Skin of body (tissue), 2 donors: ENCODE measurements around the gene ITGA3. TPM values are rescaled to one million over a fixed set of nuclear protein-coding genes. Genes with fewer than 3 reads are reported as not detected.

Experiments
- DNase-seq: peaks from one replicate; lab custom pipeline; 2025; lab: John Stamatoyannopoulos, UW
- total RNA-seq: library from RNA; depleted of rRNA; stranded (reverse); fragments of >200 nt; gene quantifications from one replicate; pipeline ENCODE4 v1.2.3, GENCODE V29; 2014

The ITGA3 gene
- total RNA-seq, 1 donor from 2014 or later: 37.2 TPM

DNA sequence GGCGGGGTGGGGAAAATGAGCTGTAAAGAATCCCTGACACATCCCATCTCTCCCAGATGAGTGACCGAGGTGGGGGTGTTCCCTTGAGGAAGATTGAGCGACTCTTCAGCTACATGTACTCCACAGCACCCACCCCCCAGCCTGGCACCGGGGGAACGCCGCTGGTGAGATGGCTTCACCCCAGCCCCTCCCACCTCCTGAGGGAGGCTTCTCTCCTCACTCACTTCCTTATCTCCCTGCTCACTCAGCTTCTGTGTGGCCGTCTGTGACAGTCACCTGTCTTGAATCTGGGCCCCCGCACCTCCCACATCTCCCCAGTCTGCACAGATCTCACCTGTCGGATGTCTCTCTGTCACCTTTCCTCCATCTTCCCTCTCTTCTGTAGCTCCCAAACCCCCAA is 52.6 kb downstream of the ITGA3 start:
- DNase-seq: no peak

DNA sequence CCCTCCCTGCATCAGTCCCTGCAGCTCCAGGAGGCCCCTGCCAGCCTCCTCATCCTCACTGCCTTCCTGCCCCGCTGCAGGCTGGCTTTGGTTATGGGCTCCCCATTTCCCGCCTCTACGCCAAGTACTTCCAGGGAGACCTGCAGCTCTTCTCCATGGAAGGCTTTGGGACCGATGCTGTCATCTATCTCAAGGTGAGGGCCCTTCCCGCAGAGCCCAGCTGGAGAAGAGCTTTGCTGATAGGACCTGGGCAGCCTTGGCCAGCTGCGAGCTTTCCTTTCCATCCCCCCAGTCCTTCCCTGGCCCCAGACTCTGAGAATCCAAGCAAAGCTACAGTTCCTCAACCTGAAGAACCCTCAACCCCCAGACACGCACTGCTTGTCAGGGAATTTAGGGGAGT is 53.3 kb downstream of the ITGA3 start:
- DNase-seq: no peak

DNA sequence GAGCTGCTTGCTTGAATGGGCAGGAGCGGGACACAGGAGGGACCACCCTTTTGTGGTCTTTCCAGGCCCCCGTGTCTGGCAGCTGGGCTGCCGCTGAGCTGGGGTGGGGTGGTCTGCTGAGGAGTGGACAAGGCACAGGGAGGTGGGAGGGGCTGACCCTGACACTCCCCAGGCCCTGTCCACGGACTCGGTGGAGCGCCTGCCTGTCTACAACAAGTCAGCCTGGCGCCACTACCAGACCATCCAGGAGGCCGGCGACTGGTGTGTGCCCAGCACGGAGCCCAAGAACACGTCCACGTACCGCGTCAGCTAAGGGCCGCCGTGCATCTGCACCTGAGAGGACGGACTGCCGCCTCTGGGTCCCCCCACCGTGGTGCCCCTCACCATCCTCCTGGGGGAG is 53.9 kb downstream of the ITGA3 start:
- no peak for DNase-seq

DNA sequence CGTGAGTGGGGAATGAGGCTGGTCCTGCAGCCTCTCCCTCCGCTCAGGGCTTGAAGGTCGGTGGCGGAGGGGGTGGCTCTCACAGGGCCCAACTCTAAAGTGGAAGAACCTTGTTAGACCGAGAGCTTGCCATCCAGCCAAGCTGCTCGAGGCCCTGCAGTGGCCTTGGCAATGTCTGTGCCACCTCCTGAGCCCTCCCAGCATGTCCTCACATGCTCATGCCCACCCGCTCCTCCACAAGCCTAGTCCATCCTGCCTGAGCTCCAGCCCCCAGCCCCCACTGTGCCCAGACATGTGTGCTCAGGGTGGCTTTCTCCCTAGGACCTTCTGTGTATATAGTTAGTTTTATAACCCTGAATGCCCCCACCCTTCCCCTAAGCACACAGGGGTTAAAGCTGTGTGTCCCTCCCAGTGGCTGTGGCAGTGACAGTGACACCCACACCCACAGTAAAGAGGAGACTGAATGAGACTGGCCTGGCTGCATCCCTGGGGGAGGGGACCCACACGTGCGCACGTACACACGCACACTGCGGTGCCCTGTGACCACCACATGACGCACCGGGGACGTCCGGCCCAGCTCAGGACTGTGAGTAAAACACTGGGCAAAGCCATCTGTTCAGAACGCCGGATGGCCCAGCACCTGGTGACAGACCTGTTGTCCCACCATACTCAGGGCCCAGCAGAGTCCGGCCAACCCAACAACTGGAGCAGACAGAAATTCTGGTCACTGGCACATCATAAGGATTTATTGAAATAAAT is 54.9 kb downstream of the ITGA3 start:
- DNase-seq: no peak

DNA sequence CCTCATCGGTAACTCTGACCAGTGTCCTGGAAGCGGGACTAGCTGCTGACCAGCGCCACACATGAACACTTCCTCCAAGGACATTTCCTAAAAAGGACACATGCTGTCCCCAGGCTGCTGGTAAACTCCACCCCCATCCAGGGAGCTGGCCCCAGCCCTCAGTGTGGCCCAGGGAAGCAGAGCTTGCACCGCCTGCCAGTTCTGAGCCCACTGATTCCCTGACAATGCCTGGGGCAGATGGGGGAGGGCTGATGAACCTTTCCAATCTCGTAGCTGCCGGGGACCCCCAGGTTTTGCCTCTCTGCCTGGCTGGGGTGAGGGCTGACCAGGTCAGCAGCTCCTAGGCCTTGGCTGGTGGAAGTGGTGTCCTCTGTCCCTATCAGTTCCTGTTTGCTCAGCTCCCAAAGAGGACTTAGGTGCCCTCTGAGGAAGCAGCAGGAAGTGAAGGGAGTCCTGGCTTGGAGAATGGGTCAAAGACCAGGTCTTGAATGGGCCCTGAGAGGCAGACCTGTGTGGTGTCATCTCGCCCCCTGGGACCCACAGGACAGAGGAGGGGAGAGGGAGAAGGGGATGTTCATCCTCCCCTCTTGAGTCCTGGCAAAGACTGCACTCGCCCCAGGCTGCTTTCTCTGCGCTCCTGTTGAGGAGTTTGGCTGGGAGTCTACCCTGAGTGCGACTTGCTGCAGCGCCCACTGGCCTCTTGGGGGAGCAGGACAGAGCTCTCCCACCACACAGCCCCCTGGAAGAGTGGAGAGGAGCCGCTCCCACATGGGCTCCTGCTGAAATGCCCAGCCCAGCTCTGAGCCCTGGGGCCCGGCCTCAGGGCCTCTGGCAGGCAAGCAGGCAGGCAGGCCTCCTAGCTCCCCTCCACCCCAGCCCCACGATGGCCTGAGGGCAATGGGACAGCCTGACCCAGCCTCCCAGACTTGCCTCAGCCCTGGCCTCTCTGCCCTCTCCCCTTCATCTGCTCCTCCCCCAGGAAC is 56.1 kb downstream of the ITGA3 start:
- DNase-seq: no peak

DNA sequence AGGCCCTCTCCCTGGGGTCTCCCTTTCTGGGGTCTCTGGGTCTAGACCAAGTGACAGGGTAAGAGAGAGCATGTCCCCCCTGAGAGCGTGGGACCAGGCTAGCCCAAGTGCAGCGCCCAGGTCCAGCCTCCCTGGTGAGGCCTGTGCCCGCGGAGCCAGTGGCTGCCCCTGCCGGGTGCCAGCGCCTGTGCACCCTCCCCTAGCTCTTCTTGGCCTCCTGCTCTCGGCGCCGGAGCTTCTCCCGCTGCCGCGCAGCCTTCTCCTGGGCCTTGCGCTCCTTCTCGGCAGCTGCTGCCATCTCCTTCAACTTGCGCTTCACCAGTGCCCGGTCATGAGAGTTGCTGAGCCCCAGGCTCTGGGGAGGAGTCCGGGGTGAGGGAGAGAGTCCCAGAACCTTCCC is 56.8 kb downstream of the ITGA3 start:
- no peak for DNase-seq

DNA sequence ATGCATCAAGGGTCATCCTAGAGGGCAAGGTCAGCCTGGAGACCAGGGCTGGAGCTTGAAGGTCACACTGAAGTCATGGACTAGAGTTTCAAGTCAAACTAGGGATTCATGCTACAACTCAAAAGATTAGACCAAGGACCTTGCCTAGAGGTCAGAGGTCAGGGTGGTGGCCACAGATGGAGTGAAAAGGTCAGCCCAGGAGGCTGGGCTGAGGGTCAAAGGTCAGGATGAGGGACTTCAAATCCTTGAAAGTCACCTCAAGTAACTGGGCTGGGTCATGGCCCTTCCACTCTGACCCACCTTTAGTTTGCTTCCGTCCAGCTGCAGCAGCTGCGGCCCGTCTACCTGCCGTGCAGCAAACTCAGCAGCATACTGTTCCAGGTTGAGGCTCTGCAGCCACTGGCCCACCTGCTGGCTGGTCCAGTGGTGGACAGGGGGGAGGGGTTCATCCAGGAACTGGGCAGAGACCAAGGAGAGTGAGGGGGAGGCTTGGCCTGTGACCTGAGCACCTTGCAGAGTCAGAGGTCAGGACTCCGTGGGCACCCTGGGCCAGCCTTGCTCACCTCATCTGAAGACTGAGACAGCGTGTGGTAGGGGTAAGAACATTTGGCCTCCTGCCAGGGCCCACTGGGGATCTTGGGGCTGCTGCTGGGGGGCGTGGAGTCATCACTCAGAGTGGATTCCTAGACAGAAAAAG is 57.9 kb downstream of the ITGA3 start:
- no peak for DNase-seq

DNA sequence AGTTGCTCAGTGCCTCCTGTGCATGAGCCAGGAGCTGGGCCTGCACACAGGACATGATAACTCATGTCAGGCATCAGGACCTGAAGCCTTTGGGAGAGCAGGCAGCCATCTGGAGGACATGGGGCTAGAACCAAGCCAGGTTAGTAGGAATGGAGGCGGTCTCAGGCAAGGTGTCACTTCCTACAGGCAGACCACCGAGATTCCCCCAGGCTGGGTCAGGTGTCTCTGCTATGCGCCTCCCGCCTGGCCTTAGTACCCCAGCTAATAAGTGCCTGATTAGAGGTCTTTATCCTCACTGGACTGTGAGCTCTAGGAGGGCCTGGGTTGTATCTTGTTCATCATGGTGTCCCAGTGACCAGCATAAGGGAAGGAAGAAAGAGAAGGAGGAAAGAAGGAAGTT is 58.5 kb downstream of the ITGA3 start:
- no peak for DNase-seq

DNA sequence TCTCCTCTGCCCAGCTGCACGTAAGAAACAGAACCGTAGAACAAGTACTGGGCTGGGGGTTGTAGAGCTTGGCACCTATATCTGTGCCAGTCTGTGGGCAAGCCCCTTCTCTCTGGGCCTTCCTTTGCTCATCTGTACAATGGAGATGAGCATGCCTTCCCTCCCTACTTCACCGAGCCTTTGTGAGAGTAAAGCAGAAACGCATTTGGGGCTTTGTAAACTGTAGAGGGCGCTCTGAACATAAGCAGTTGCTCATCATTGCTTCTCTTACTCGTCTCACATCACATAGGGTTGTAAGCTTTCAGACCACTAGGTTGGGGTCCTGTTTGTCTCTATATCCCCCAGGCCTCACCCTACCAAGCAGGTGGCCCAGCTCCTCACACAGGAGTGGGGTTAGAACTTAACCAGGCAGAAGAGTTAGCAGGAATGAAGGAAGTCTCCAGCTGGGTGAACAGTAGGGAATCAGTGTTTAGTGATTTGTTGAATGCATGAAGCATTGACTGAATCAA is 59.0 kb downstream of the ITGA3 start:
- no peak for DNase-seq

DNA sequence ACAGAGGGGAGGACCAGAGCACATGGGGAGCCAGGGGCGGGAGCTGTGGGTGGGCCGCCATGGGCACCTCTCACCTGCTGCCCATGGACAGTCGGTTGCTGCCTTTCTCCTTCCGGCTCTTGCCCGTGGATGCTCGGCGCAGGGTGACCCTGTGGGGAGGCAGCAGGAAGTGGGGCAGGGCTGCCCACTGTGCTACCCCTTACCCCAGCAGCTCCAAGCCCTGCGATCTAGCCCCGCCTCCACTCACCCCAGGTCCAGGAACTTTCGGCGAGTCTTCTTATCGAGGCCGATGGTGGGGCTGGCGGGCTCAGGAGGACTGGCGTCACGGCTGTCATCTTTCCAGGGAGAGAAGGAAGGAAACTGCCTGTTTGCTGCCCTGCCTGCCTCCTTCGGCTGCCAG is 59.8 kb downstream of the ITGA3 start:
- DNase-seq: no peak

DNA sequence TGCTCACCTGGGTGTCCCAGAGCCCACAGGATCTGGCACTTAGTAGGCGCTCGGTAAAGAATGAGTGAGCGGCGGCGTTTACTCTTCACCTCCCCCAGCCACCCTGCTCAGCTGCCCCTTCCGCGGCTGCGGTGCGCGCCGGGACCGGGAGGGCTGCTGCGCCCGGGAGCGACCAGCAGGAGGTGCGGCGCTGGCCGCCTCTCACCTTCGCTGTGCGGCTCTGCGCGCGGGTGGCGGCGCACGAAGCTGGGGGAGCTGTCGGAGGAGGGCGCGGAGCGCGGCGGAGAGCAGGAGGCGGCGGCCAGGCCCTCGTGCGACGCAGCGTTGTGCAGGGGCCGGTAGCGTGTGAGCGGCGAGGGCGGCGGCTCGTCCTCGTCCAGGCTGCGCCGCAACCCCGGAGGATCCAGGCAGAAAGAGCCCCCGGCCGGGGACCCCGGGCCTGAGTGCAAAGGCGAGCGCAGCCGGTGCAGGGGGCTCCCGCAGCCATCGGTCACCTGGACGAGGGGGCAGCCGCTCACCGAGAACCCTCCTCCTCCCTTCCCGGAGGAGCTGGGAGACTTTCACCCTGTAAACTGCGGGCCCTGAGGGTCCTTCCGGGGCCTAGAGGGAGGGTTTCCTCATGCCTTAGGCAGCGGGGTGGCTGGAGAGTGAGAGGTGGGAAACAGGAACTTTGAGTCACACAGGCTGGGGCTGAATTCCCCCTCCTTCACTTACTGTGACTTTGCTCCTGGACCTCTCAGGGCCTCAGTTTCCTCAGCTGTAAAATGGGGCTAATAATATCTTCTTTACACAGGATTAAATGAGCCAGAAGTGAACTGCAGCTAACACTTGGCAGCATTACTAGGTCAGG is 61.5 kb downstream of the ITGA3 start:
- peak; percentile 33 for DNase-seq

DNA sequence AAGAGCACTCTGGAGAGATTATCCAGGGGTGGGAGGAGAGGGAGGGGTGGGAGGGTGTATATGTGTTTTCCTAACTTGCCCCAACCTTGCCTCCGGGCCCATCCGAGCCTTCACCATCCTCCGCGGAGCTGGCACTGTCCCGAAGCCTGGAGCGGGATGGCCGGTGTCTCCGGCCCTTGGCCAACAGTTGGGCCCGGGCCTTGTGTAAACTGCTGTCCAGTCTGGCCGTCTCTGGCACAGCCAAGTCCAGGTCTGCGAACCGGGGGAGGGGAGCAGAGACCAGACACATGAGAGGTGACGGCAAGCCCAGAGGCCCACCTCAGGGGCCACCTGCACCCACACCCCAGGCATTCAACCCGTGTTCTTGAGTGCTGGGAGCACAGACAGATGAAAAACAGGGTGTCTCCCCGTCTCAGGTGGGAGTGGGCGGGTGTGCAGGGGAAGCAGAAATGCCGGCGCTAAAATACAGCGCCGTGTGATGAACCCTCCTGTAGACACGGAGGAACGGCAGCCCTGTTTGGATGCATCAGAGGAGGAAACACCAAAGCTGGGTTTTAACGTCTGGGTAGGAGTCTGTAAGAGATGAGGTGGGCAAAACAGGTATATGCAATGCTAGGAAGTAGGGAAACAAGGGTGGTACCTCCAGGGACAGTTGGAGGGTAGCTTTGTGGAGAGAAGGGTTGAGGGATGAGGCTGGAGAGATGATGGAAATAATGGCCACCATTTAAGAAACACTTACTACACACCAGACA is 62.3 kb downstream of the ITGA3 start:
- DNase-seq: no peak

DNA sequence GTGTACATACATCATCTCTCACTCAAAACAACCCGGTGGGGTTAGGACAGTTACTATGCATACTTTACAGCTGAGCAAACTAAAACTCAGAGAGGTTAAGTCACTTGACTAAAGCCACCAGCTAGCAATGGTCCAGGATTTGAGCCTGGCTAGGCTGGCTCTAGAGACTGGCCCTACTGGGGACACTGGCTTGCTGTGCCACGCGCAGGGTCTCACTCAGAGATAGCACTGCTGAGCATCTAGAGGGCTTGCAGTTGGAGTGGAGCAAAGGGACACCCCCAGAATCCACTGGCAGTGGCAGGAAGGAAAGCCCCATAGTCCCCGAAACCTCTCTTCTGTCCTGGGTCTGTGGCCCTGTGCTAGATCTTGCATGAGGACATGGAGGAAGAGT is 62.9 kb downstream of the ITGA3 start:
- no peak for DNase-seq

DNA sequence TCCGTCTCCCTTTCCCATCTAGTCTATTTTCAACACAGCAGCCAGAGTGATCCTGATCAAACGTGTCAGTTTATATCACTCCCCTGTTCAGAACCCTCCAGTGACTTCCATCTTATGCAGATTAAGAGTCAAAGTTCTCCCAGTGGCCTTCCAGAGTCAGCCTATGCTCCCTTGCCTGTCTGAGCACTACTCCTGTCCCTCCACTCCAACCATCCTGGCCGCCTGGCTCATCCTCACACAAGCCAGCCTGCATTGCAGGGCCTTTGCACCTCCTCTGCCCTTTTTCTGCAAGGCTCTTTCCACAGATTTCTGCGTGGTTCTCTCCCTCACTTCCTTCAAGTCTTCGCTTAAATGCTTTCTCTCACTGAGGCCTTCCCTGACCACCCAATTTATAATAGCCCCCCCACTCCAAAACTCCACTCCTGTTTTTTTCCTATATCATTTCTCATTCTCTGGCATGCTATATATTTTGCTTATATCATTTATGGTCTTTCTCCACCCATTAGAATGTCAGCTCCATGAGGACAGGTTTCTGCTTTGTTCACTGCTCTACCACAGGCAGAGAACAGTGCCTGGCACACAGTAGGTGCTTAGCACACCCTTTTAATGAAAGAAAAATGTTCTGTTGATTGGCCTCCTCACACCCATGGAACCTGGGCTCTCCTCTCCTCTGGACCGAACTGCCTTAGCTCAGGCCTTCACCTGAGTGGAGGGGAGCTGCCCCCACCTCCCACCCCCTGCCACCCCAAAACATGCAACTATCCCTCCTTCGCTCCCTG is 64.8 kb downstream of the ITGA3 start:
- DNase-seq: no peak

DNA sequence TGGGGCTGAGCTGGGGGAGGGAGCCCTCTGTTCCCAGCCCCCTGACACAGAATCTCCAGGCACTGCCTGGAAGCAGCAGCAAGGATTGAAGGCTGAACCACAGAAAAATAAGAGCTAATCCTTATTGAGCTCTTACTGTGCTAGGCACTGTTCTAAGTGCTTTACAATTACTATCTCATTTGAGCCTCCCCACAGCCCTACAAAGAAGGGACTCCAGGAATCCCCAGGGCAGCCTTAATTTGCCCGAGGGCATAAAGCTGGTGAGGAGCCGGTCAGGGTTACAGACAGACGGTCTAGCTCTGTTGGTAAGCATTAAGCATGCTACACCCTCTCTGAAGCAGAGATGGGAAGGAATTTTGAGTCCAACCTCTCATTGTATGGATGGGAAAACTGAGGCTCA is 67.0 kb downstream of the ITGA3 start:
- DNase-seq: no peak

DNA sequence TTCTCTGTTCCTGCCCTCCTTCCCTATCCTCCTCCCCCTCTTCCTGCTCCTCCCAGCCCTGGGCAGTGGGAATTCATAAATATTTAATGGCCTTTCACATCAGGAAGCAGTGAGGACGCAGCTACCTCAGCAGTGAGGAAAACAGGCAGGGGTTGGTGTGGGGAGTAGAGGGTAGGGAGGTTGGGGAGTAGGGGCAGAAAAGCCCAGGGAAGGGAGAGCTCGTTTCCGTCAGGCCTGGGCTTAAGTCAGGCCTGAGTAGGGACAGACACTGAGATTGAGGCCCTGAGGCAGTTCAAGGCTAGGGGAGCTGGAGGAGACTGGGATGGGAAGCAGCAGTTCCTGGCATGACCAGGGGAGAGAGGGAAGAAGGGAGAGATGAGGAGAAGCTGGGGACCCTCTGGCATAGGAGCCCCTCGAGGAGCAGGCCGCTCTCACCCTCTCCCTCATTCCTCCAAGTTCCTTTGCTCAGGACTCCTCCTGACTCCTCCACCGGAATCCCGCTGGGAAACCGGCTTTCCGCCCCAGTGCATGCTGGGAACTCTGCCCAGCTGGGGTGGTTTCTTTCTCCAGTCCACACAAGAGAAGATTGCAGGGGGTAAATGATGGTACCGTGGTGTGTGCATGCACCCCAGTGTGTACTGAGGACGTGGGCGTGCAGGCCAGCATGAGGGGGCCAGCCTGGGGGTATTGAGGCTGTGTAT is 67.9 kb downstream of the ITGA3 start:
- DNase-seq: no peak

DNA sequence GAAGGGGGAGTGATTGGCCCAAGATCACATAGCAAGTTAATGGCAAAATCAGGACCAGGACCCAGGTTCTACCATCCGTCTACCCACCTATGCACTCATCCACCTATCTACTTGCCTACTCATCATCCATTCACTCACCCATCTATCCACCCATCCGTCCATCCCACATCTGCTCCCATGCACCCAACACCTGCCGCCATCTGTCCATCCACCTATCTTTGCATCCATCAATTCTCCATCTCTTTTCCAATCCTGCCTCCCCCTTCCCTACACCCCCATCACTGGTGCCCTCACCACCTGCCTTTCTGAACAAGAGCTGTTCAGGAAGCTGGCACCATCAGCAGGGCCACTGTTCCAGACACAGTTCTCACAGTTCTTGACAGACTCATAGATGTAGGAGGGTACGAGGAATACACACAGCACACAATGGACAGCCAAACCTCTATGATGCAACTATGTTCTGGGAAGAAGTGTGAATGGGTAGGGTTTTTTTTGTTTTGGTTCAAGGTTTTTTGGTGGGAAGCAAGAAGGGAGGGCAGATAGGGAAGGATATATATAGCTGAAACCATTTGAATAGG is 69.6 kb downstream of the ITGA3 start:
- DNase-seq: no peak

DNA sequence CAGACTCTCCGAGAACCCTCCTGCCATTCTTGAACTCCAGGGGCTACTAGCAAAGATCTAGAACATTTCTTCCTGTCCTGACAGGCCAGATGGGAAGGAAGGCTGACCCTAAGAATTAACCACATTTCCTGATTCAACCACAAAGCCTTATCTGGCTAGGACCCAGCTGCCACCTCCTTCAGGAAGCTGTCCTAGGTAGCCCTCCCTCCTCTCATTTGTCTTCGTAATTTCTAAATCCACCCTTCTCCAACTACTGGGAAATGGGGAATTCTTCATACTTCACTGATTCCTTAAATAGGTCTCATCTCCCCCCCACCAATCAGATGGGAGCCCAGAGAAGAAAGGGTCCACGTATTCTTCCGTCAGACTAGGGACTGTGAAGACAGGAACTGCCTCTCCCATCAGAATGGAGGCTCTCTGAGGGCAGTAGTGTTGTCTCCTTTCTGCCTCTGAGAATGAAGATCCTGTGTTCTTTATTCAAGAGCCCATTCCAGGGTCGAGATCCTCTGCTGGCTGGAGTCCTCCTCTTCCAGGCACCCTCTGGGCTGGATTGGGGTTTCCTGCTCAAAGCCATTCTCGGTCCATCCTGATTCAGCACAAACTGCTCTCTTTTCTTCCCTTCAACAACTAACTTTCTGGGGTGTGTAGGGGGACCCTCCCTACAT is 71.9 kb downstream of the ITGA3 start:
- no peak for DNase-seq
